ENCODE data around the gene UBTF. TPM values are rescaled to one million over a fixed set of nuclear protein-coding genes. Genes with fewer than 3 reads are reported as not detected.

Gene UBTF
- total and polyA plus RNA-seq, 2 donors (not counting 3 experiments of a cell fraction or from before 2014, with no cell fraction given) = 14.7 to 84.7 TPM

DNA sequence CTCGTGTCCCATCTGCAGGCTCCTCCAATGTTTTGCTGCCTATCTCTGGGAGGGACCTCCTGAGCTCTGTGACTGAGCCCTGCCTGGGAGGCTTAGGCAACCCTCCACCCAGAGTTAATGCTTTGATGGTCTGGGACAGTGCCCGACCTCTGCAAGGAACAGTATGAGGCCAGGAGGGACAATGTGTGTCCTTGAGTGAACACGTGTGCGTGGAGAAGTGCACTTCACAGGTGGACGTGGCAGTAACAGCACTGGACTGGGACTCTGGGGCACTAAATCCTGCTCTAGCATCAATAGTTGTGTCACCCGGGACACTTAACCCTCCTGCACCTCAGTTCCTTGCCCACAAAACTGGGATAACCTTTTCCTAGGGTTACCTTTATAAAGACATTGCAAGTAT lies 4.6 kb downstream of the UBTF start:
- peaks cover 21 to 38% of the 10 kb centered on the region in 2 experiments for H3K36me3 ChIP-seq (ENCODE audit: control insufficient read depth in 2 of 2, extremely low read depth in 1 of 2, insufficient read depth in 2 of 2, low read length in 2 of 2)
- no peak for DNase-seq (ENCODE audit: low read depth, low spot score)
- H3K9me3 ChIP-seq (replicated peaks; ENCODE audit: control insufficient read depth, insufficient read depth, low read length) = no peaks in the 10 kb centered on the region
- dilution Hi-C loops (cut with MboI; ENCODE audit: extremely low pct_ligation_motif_present, low sequenced_read_pairs) = no loop called here
- no peak overlapping the region for H2AFZ ChIP-seq (ENCODE audit: low read depth, low read length)
- TF ChIP-seq JUN (IDR thresholded peaks at IDR 0.05; ENCODE audit: borderline replicate concordance, insufficient read depth, insufficient read length, low read depth) = no peak
- TF ChIP-seq GATA2 (IDR thresholded peaks at IDR 0.05; ENCODE audit: insufficient read depth, insufficient read length, low read depth, low read length) = no peak
- TF ChIP-seq POLR2AphosphoS5 (IDR thresholded peaks at IDR 0.05; ENCODE audit: insufficient read depth, low read depth, low read length) = no peak
- no peak for TF ChIP-seq MYC (IDR thresholded peaks at IDR 0.05; ENCODE audit: low read depth, low read length)
- TF ChIP-seq, protein P1, sequence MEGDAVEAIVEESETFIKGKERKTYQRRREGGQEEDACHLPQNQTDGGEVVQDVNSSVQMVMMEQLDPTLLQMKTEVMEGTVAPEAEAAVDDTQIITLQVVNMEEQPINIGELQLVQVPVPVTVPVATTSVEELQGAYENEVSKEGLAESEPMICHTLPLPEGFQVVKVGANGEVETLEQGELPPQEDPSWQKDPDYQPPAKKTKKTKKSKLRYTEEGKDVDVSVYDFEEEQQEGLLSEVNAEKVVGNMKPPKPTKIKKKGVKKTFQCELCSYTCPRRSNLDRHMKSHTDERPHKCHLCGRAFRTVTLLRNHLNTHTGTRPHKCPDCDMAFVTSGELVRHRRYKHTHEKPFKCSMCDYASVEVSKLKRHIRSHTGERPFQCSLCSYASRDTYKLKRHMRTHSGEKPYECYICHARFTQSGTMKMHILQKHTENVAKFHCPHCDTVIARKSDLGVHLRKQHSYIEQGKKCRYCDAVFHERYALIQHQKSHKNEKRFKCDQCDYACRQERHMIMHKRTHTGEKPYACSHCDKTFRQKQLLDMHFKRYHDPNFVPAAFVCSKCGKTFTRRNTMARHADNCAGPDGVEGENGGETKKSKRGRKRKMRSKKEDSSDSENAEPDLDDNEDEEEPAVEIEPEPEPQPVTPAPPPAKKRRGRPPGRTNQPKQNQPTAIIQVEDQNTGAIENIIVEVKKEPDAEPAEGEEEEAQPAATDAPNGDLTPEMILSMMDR (IDR thresholded peaks at IDR 0.05; ENCODE audit: extremely low read depth in 1 of 2, insufficient read depth in 1 of 2, low read depth in 1 of 2, low read length in 2 of 2) = no peak
- TF ChIP-seq, protein P2, sequence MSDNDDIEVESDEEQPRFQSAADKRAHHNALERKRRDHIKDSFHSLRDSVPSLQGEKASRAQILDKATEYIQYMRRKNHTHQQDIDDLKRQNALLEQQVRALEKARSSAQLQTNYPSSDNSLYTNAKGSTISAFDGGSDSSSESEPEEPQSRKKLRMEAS (IDR thresholded peaks at IDR 0.05; ENCODE audit: insufficient read depth, insufficient read length) = no peak
- TF ChIP-seq EZH2 (IDR thresholded peaks at IDR 0.05; ENCODE audit: borderline replicate concordance, low read depth, low read length, severe bottlenecking) = no peak
- H4K20me1 ChIP-seq (replicated peaks; ENCODE audit: control insufficient read depth, extremely low read depth, insufficient read depth, low read length) = no peaks in the 10 kb centered on the region
- H3K4me1 ChIP-seq (ENCODE audit: control insufficient read depth, extremely low read depth, insufficient read depth, low read length) = peaks cover 15% of the 10 kb centered on the region
- H3K27me3 ChIP-seq (ENCODE audit: control insufficient read depth in 2 of 2, insufficient read depth in 2 of 2, low read length in 2 of 2) = no peaks in the 10 kb centered on the region
- ChIA-PET POLR2A (no interaction called here), CTCF (interaction anchor here (1.4 kb wide), 1 partner anchor 135 kb away, joined by 6 read pairs; no protein-coding TSS in a partner anchor)
- intact Hi-C loops (cut with micrococcal nuclease) = no loop called here
- no TSS peak for BruUV-seq (replicated peaks)
- H3K27ac ChIP-seq (ENCODE audit: insufficient read depth, low read depth, low read length) = no peak overlapping the region
- no peaks in the 10 kb centered on the region for H3K9me1 ChIP-seq (replicated peaks; ENCODE audit: control insufficient read depth, extremely low read depth, insufficient read depth, low read length)
- peaks cover 21% of the 10 kb centered on the region for H3K79me2 ChIP-seq (ENCODE audit: control insufficient read depth, insufficient read depth, low read length)
- no peak overlapping the region for H3K9ac ChIP-seq (replicated peaks; ENCODE audit: extremely low read depth, insufficient read depth, low read length)
- no peak for FAIRE-seq
- no peak overlapping the region for H3K4me2 ChIP-seq (ENCODE audit: insufficient read depth, low read length)
- H3K4me3 ChIP-seq (replicated peaks in 1 of 3; ENCODE audit: insufficient read depth in 1 of 3, low read depth in 1 of 3, low read length in 3 of 3) = no peak overlapping the region
